ENCODE results near the gene TXNL4B.
A peak's percentile ranks its signal among the peaks of the same experiment; 100 is the strongest.
"Not testable (repeated sequence)": the region's sequence is repeated elsewhere in the genome, so short reads cannot be mapped to it uniquely, and the experiment has no call there.

TXNL4B gene

DNA sequence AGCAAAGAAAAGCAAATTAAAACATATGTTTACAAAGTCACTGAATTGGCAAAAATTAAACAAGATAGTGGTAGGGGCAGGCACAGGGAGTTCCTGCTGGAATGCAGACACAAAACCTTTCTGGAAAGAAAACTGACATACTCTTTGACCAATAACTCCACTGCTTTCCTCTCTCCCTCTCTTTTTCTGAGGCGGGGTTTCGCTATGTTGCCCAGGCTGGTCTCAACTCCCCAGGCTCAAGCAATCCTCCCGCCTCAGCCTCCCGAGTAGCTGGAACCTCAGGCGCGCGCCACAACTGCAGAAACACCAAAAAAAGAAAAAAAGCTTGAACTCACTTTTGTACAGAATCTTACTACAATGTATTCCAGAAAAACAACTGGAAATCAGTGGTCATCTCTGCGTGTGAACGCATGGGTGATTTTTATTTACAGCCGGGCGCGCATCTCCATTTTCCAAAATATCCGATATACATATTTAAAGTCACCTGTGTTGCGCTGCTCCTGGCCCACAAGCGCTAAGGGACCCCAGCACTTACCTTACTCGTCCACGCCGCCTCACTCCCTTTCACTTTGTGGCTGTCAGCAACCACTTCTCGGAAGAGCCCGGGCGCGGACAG lies 480 bp downstream of the TXNL4B start:
- peak overlapping the region; percentile 99 for H3K4me3 ChIP-seq (ENCODE audit: low read depth, low read length)
- TF ChIP-seq, protein P1, sequence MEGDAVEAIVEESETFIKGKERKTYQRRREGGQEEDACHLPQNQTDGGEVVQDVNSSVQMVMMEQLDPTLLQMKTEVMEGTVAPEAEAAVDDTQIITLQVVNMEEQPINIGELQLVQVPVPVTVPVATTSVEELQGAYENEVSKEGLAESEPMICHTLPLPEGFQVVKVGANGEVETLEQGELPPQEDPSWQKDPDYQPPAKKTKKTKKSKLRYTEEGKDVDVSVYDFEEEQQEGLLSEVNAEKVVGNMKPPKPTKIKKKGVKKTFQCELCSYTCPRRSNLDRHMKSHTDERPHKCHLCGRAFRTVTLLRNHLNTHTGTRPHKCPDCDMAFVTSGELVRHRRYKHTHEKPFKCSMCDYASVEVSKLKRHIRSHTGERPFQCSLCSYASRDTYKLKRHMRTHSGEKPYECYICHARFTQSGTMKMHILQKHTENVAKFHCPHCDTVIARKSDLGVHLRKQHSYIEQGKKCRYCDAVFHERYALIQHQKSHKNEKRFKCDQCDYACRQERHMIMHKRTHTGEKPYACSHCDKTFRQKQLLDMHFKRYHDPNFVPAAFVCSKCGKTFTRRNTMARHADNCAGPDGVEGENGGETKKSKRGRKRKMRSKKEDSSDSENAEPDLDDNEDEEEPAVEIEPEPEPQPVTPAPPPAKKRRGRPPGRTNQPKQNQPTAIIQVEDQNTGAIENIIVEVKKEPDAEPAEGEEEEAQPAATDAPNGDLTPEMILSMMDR (IDR thresholded peaks at IDR 0.05; ENCODE audit: low read depth, low read length): no peak

DNA sequence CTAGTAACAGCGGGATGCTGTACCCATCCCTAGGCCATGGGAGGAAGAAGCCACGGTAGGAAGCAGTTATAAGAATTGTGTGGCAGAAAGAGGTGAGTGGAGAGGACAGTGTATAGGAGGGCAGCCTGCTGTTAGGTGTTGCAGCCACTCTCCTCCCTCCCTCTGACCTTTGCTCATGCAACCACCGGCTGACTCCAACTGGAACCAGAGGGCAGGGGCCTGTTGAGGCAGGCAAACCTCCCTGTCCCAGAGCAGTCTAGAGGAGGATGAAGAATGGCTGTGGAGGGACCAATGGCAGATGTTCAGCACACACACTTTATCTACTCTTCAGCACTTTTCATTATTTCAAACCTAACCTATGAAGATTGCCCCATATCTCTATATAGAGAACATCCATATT lies 2.2 kb downstream of the TXNL4B start:
- TF ChIP-seq, protein P1 (IDR thresholded peaks at IDR 0.05; ENCODE audit: low read depth, low read length): no peak
- H3K4me3 ChIP-seq (ENCODE audit: low read depth, low read length): no peak overlapping the region

DNA sequence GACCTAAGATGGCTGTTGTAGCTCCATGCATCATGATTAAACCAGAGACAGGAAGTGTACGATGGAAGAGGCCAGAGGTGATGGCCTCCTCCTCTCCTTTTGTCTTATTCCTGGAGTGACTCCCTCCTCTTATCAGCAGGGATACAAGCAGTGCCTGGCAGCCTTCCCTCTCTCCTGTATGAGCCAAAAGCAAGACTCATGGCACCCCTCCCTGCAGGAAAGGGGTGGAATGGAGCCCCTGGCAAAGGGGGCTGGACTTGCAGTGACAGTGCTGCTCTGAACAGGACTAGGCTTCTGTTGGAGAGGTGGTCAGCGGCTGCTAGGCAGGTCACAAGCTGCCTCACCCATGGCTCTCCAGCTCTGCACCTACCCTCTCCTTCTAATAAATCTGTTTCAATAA lies 8.4 kb downstream of the TXNL4B start:
- TF ChIP-seq, protein P1 (IDR thresholded peaks at IDR 0.05; ENCODE audit: low read depth, low read length): no peak

DNA sequence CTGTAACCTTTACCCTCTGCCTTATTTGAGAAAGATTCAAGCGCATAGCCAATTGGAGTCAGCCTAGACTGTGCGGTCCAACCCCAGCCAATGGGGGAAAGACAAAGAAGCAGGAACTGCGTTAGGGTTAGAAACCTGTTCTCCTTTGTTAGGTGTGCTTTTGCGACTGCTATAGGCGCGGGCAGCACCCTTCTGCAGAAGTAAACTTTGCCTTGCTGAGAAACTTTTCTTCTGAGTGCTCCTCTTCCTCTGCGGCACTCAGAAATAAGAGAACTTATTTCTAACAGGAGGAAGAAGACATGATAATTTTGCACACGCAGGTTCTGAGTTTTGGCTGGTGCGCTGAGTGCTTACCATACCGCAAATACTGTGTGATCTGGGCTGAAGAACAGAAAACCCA lies 9.0 kb downstream of the TXNL4B start:
- H3K4me3 ChIP-seq (ENCODE audit: low read depth, low read length): no peak overlapping the region
- TF ChIP-seq, protein P1 (IDR thresholded peaks at IDR 0.05; ENCODE audit: low read depth, low read length): no peak

More for the DNA sequence above, 8.4 kb downstream of the TXNL4B start:
- no peak overlapping the region for H3K4me3 ChIP-seq (ENCODE audit: low read depth, low read length)

DNA sequence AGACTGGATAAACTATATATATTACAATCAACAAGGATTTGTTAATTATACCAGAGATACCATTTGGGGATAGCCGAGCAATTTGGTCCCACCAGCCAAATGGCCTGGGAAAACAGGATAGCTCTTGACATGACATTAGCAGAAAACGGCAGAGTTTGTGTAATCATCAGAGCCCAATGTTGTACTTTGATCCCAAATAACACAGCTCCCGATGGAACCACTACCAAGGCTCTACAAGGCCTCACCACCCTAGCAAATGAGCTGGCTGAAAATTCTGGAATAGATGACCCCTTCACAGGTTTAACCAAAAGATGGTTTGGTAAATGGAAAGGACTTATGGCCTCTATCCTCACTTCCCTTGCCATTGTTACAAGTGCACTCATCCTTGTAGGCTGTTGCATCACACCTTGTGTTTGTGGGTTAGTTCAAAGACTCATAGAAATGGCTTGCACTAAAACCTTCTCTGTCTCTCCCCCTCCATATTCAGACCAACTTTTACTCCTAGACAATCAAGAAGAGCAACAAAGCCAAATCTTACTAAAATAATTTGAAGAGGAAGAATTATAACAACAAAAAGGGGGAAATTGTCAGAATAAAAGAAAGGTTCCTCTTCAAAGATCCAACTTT lies 9.5 kb downstream of the TXNL4B start:
- TF ChIP-seq, protein P1 (IDR thresholded peaks at IDR 0.05; ENCODE audit: low read depth, low read length): no peak
- H3K4me3 ChIP-seq (ENCODE audit: low read depth, low read length): no peak overlapping the region

DNA sequence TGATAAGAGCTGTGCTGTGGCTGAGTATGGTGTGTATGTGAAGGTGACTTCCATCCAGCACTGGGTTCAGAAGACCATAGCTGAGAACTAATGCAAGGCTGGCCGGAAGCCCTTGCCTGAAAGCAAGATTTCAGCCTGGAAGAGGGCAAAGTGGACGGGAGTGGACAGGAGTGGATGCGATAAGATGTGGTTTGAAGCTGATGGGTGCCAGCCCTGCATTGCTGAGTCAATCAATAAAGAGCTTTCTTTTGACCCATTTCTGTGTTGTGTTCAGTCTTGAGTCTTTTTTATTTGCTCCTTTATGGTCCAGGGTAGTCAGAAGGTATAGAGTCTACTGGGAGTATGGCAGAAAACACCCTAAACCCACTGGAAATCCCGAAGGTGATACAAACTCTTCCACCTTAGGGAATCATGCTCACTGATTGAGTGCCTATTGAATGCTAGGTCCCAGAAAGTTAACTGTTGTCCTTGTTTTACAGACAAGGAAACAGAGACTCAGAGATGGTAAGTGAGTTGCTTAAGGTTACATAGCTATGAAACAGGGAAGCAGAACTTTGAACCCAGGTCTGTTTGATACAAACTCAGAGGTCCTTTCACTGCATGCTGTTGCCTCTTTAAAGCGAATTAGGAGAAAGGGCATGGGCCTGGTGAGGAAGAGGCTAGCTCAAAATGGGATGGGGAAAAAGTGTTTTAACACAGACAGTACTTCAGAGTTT lies 16.3 kb downstream of the TXNL4B start:
- H3K4me3 ChIP-seq (ENCODE audit: low read depth, low read length): not testable (repeated sequence)

DNA sequence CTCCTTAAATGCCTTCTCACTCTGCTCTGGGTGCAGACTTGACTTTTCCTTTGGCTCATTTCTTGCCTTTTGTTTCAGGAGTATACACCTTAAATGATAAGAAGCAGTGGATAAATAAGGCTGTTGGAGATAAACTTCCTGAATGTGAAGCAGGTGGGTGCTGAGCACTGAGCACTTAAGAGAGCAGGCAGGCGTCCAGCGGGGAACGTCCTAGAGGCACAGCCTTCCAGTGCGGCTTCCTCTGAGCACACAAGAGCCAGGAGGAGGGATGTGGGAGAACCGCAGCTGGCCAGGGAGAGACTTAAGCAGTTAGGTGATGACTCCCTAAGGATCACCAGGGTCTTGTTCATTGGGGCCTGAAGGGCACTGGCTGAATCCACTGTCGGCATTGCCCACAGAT lies 18.4 kb downstream of the TXNL4B start:
- not testable (repeated sequence) for H3K4me3 ChIP-seq (ENCODE audit: low read depth, low read length)

DNA sequence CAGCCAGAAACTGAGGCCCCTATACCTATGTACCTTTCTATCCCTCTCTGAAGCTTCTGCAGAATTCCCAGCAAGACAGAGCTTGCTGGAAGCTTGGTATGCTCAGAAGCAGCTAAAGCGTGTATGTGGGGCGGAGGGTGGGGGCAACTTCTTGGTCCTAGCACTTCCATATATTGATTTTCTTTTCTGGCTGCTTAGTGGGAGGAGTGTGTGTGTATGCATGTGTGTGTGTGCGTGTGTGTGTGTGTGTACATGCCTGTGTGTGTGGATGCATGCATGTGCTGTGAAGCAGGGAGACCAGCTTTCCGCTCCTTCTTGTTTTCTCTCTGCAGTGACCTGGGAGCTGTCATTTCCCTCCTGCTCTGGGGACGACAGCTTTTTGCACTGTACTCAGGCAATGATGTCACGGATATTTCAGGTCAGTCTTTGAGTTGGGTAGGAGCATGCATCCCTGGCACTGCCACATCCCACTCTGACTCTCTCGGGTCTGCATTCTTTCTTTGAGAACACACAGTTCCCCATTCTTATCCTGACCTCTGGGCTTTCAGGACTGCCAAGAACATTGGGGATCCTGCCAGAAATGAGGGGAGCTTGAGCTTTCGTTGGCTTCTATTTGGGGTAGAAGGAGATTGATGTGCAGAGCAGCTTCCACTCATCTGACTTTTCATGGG lies 19.7 kb downstream of the TXNL4B start:
- TF ChIP-seq, protein P1 (IDR thresholded peaks at IDR 0.05; ENCODE audit: low read depth, low read length): no peak

More for the DNA sequence above, 19.7 kb downstream of the TXNL4B start:
- no peak overlapping the region for H3K4me3 ChIP-seq (ENCODE audit: low read depth, low read length)

Measured in WI38 (cell line).